Psoas muscle (tissue), 8 donors: Measurements from ENCODE around the gene UVSSA. TPM values are rescaled to one million over a fixed set of nuclear protein-coding genes. Genes with fewer than 3 reads are reported as not detected.

Source experiments
- ATAC-seq, 4 donors: fragments of 200-7000 bp; cut with Tn5 transposase; one replicate each; pipeline ENCODE4 v1.9.1; 2020; ENCODE audit warnings: moderate library complexity in 3 of 4, mild to moderate bottlenecking in 2 of 4
- DNase-seq, 2 donors: peaks; one replicate each; pipeline ENCODE4 v3.0.0-alpha.2; 2020
- H3K27ac ChIP-seq: fragments of 200-600 bp; one replicate; pipeline ENCODE4 v1.8.0; 2022
- H3K27me3 ChIP-seq, 3 donors: fragments of 200-600 bp in 1 of 3; one replicate each; pipeline versions ENCODE4 v1.6.1 to v1.8.0; 2013 to 2022; ENCODE audit warnings: low read length in 2 of 3, mild to moderate bottlenecking in 2 of 3, moderate library complexity in 1 of 3; ENCODE audit not compliant: insufficient read depth in 3 of 3
- H3K36me3 ChIP-seq, 2 donors: fragments of 200-600 bp in 1 of 2; one replicate each; pipeline versions ENCODE4 v1.6.1 to v1.8.0; 2013 to 2022; ENCODE audit warnings: low read depth in 1 of 2, mild to moderate bottlenecking in 1 of 2, moderate library complexity in 1 of 2; ENCODE audit not compliant: insufficient read depth in 1 of 2
- H3K4me1 ChIP-seq: fragments of 200-600 bp; one replicate; pipeline ENCODE4 v1.8.0; 2022
- H3K4me3 ChIP-seq: fragments of 200-600 bp; one replicate; pipeline ENCODE4 v1.8.0; 2022; ENCODE audit warnings: mild to moderate bottlenecking
- H3K9me3 ChIP-seq: fragments of 200-600 bp; one replicate; pipeline ENCODE4 v1.8.0; 2022
- CTCF ChIP-seq: fragments of 200-600 bp; IDR thresholded peaks from one replicate; pipeline ENCODE4 v1.8.0; 2022; ENCODE audit warnings: antibody characterized with exemption
- WGBS, 3 donors: extraction: QIAGEN DNeasy Blood & Tissue Kit; methylation state at CpG; one replicate each; pipeline versions ENCODE4 v1.1.6 to v1.1.7; 2013; 5-methylcytosine and 5-hydroxymethylcytosine counted together
- intact Hi-C, 2 donors: fragments of 100-400 bp; cut with DNase I; formaldehyde crosslinking; loops; one replicate each; pipeline versions ENCODE4 v1.11.0 to v1.14.2; 2022
- polyA plus RNA-seq, 3 donors: library from polyadenylated mRNA; stranded (reverse); fragments of 200-250 nt; gene quantifications; one replicate each; pipeline ENCODE4 v1.2.3, GENCODE V29; 2013
- total RNA-seq, 4 donors: library from RNA; stranded (reverse); fragmentation: NEBNext Ultra II Directional in 2 of 4; extraction: Animal tissue kit (Norgen Biotek cat#: 25700) in 2 of 4; gene quantifications; one replicate each; pipeline versions ENCODE4 v1.2.1 to v1.2.4, GENCODE V29; 2021 to 2023
- donor health status: healthy with polysubstance abuse.
- donor health status: DM: no; HTN: no; CAD: no; lungs with moderate emphysema.
- donor health status: Bipolar disorder and iron deficiency.
- donor health status: healthy.
- donor health status: DM: yes; HTN: yes; CAD: no.
- donor health status: DM: no; HTN: no; CAD: no.
- donor health status: DM: no; HTN: no; CAD: no.
- donor health status: DM: yes; HTN: yes; CAD: no.

The UVSSA gene
- total and polyA plus RNA-seq, 7 donors: 1.9 to 9.4 (median 7.7) TPM

DNA sequence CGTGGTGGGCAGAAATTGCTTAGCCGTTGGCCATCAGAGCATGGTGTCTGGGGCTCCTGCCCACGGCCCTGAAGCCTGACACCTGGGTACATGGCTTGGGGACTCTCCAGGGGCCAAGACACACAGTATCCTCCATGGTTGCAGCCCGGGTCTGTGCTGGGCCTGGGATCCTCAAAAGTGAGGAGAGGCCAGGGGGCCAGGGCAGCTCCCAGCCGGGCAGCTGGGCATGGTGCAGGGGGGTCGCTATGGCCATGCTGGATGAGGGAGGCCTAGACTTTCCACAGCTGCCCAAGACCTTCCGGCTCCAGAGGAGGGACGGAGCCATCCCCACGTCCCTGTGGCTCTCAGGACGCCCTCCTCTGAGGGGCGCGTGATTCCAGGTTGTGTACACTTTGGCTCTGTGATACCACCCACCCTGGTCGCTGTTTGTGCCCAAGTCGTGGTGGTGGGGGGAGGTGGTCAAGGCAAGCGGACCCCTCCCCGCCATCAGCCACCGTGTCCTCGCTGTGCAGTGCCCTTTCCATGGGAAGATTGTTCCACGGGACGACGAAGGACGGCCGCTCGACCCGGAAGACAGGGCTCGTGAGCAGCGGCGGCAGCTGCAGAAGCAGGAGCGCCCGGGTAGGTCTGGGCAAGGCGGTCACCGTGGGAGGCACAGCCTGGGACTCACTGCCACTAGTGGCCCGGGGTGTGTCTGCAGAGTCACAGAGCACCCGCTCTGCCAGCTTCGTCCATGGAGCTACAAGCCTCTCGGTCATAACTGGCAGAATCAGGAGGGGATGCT lies 33.6 kb downstream of the UVSSA start:
- H3K27ac ChIP-seq: no peak overlapping the region
- H3K36me3 ChIP-seq: peaks cover 0 to 37% of the 10 kb centered on the region in 2 donors
- 90 to 92% (median 91%) methylated on average over 34 to 36 of the region's 36 CpGs for WGBS, 3 donors
- DNase-seq: peak; percentile 9 to 43
- intact Hi-C loops: no loop called here
- ATAC-seq: no peak
- H3K4me3 ChIP-seq: no peak overlapping the region
- no peaks in the 10 kb centered on the region for H3K9me3 ChIP-seq
- no peaks in the 10 kb centered on the region for H3K4me1 ChIP-seq
- no peaks in the 10 kb centered on the region for H3K27me3 ChIP-seq
- TF ChIP-seq CTCF: no peak

GRCh38 chr4:1381181-1381621 lies 34.2 kb downstream of the UVSSA start:
- DNase-seq: peak in 1 of 2 donors; percentile 10
- H3K9me3 ChIP-seq: no peaks in the 10 kb centered on the region
- ATAC-seq: peak in 1 of 4 donors; percentile 13
- intact Hi-C loops: no loop called here
- H3K4me1 ChIP-seq: no peaks in the 10 kb centered on the region
- no peak overlapping the region for H3K4me3 ChIP-seq
- H3K27me3 ChIP-seq: no peaks in the 10 kb centered on the region
- no peak for TF ChIP-seq CTCF
- 93 to 95% (median 93%) methylated on average over 11 to 12 of the region's 12 CpGs for WGBS, 3 donors
- H3K27ac ChIP-seq: no peak overlapping the region
- H3K36me3 ChIP-seq: peaks cover 0 to 37% of the 10 kb centered on the region in 2 donors

DNA sequence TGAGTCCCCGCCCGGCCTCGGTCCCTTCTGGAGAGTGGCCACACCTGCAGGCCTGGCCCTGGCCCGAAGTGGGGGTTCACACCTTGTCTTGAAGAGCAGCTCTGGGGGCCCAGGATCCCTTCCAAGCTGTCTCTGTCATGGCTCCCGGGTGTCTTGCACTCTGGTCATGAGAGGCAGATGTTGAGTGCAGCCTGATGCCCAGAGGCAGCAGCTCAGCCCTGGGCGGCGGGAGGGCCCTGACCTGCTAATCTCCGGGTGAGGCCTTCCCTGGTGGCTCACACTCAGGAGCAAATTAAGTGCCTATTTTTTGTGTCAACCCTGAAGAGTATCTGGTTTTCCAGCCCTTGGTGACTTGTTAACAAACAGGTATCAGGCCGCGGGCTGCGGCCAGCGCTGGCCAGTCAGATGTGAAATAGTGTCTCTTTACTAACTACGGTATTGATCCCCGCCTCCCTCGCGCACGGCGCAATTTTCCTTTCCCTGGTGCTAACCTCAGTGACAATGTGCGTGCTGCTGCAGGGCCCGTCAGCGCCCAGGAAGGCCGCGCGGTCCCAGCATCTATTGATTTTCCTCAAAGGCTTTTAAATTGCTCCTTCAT lies 35.0 kb downstream of the UVSSA start:
- DNase-seq: peak; percentile 3 to 49
- H3K9me3 ChIP-seq: no peaks in the 10 kb centered on the region
- peaks cover 0 to 43% of the 10 kb centered on the region in 2 donors for H3K36me3 ChIP-seq
- intact Hi-C loops: no loop called here
- 93 to 97% (median 96%) methylated on average over 24 of the region's 24 CpGs for WGBS, 3 donors
- H3K4me1 ChIP-seq: no peaks in the 10 kb centered on the region
- no peak for ATAC-seq
- no peak overlapping the region for H3K27ac ChIP-seq
- H3K4me3 ChIP-seq: no peak overlapping the region
- no peaks in the 10 kb centered on the region for H3K27me3 ChIP-seq
- no peak for TF ChIP-seq CTCF

DNA sequence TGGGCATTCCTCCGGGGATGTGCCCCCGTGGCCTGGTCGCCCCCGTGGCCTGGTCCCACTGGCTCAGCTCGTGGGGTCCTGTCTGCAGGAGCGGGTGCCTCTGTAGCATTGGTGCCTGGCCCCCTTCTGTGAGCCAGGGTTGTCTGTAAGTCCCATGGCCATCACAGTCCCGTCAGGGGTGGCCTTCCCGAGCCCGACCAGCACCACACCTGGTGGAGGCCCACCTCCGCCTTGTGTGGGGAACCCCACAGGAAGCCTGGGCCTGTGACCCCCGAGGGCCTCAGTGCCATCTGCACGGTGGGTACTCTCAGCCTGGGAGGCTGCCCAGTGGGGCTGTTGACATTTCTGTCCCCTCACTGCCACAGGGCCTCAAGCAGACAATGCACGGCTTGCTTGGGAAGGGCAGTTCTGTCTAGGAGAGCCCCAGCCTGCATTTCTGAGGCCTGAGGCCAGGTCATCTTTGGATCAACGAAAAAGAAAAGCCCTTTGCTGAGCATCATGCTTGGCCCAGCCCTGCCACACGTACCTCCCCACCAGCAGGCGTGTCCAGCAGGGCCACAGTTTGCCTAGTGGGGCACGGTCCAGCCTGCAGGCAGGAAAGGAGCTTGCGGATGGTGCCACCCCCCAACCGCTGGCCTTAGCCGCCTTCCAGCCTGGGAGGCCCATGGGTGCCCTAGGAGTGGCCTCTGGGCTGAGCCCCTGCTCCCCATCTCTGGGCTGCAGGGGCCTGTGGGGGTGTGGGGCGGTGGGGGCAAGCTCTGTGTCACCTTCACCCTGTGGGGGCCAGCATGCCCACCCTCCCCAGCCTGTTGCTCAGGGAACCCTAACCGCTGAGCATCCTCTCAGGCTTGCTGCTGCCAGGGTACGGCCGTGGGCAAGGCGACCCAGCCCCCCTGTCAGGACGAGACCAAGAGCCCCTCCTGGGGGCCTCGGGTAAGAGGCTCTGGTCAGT lies 36.0 kb downstream of the UVSSA start:
- intact Hi-C loops: no loop called here
- DNase-seq (peak in 1 of 2 donors; percentile 9), ATAC-seq (no peak)
- Histone ChIP-seq H3K27ac (no peak overlapping the region), H3K36me3 (peaks cover 0 to 47% of the 10 kb centered on the region in 2 donors), H3K9me3 (no peaks in the 10 kb centered on the region), H3K4me1 (no peaks in the 10 kb centered on the region), H3K27me3 (no peaks in the 10 kb centered on the region), H3K4me3 (no peak overlapping the region)
- WGBS, 3 donors: 88 to 92% (median 89%) methylated on average over 27 of the region's 27 CpGs
- no peak for TF ChIP-seq CTCF
